HEK293 (cell line): ENCODE data around the gene TEAD4.
A peak's percentile ranks its signal among the peaks of the same experiment; 100 is the strongest.

Source experiments
- CTCF ChIA-PET: fragments of 350-600 bp; formaldehyde crosslinking; extraction: SDS; loops from one replicate; lab custom pipeline; 2021; ENCODE audit warnings: antibody characterized with exemption; lab: Yijun Ruan, JAX
- POLR2A ChIA-PET: fragments of 300-600 bp; formaldehyde crosslinking; extraction: SDS; loops from one replicate; lab custom pipeline; 2020; ENCODE audit warnings: antibody characterized with exemption, inconsistent platforms; lab: Yijun Ruan, JAX
- H3K27ac ChIP-seq: fragments of 200-500 bp; sonication (Bioruptor generic); 2 replicates; pipeline ENCODE4 v1.5.1; 2014; ENCODE audit warnings: low read depth, low read length, control low read depth, inconsistent platforms; ENCODE audit errors: extremely low read depth
- H3K36me3 ChIP-seq, 2 experiments: fragments of 200-500 bp in 1 of 2; sonication (Bioruptor generic) in 1 of 2; 1 replicate in 1 of 2; 2 replicates in 1 of 2; pipeline ENCODE4 v1.5.1; 2014 to 2017; ENCODE audit warnings: inconsistent platforms in 2 of 2, low read length in 2 of 2; ENCODE audit not compliant: control insufficient read depth in 2 of 2, insufficient read depth in 1 of 2
- H3K4me1 ChIP-seq: fragments of 200-500 bp; sonication (Bioruptor generic); 2 replicates; pipeline ENCODE4 v1.5.1; 2014; ENCODE audit warnings: mild to moderate bottlenecking, low read length, inconsistent platforms; ENCODE audit not compliant: control insufficient read depth, insufficient read depth
- H3K4me3 ChIP-seq: 2 replicates; pipeline ENCODE4 v1.5.1; 2011; ENCODE audit warnings: low read depth, mild to moderate bottlenecking, control low read depth, low read length, moderate library complexity
- H3K9me3 ChIP-seq: fragments of 200-500 bp; sonication (Bioruptor generic); 2 replicates; pipeline ENCODE4 v1.5.1; 2014; ENCODE audit warnings: low read depth, low read length, inconsistent platforms; ENCODE audit not compliant: control insufficient read depth, insufficient read depth
- BCL11A ChIP-seq: fragments of 450-650 bp; formaldehyde crosslinking; IDR thresholded peaks from 2 replicates; pipeline ENCODE4 v1.5.1; 2016; ENCODE audit warnings: low read depth, missing biosample characterization, missing genetic modification characterization
- GLIS2 ChIP-seq: fragments of 450-650 bp; formaldehyde crosslinking; IDR thresholded peaks from 2 replicates; pipeline ENCODE4 v1.5.1; 2016; ENCODE audit warnings: missing biosample characterization, missing genetic modification characterization
- INSM2 ChIP-seq: fragments of 450-650 bp; formaldehyde crosslinking; IDR thresholded peaks from 2 replicates; pipeline ENCODE4 v1.5.1; 2016; ENCODE audit warnings: missing biosample characterization, missing genetic modification characterization
- PATZ1 ChIP-seq: fragments of 450-650 bp; formaldehyde crosslinking; IDR thresholded peaks from 2 replicates; pipeline ENCODE4 v1.5.1; 2016; ENCODE audit warnings: missing biosample characterization, missing genetic modification characterization
- SCRT2 ChIP-seq: fragments of 450-650 bp; formaldehyde crosslinking; IDR thresholded peaks from 2 replicates; pipeline ENCODE4 v1.5.1; 2016; ENCODE audit warnings: missing biosample characterization, missing genetic modification characterization
- ZBTB1 ChIP-seq: fragments of 450-650 bp; formaldehyde crosslinking; IDR thresholded peaks from 2 replicates; pipeline ENCODE4 v1.5.1; 2016; ENCODE audit warnings: missing biosample characterization, missing genetic modification characterization
- ZBTB21 ChIP-seq: fragments of 450-650 bp; formaldehyde crosslinking; IDR thresholded peaks from 2 replicates; pipeline ENCODE4 v1.5.1; 2017; ENCODE audit warnings: missing biosample characterization, missing genetic modification characterization
- ZBTB7A ChIP-seq: fragments of 450-650 bp; formaldehyde crosslinking; IDR thresholded peaks from 2 replicates; pipeline ENCODE4 v1.5.1; 2016; ENCODE audit warnings: low read depth, missing biosample characterization, missing genetic modification characterization
- ZBTB8A ChIP-seq: fragments of 450-650 bp; formaldehyde crosslinking; IDR thresholded peaks from 2 replicates; pipeline ENCODE4 v1.5.1; 2016; ENCODE audit warnings: missing biosample characterization, missing genetic modification characterization
- ZNF112 ChIP-seq: fragments of 450-650 bp; formaldehyde crosslinking; IDR thresholded peaks from 2 replicates; pipeline ENCODE4 v1.5.0; 2017; ENCODE audit warnings: missing biosample characterization, missing genetic modification characterization
- ZNF132 ChIP-seq: fragments of 450-650 bp; formaldehyde crosslinking; IDR thresholded peaks from 2 replicates; pipeline ENCODE4 v1.5.1; 2017; ENCODE audit warnings: missing biosample characterization, missing genetic modification characterization, borderline replicate concordance
- ZNF341 ChIP-seq: fragments of 450-650 bp; formaldehyde crosslinking; IDR thresholded peaks from 2 replicates; pipeline ENCODE4; 2016; ENCODE audit warnings: low read depth, missing biosample characterization, missing genetic modification characterization
- ZNF433 ChIP-seq: fragments of 450-650 bp; formaldehyde crosslinking; IDR thresholded peaks from 2 replicates; pipeline ENCODE4 v1.5.1; 2016; ENCODE audit warnings: missing biosample characterization, missing genetic modification characterization, low read depth
- ZNF501 ChIP-seq: fragments of 450-650 bp; formaldehyde crosslinking; IDR thresholded peaks from 2 replicates; pipeline ENCODE4 v1.5.1; 2016; ENCODE audit warnings: missing biosample characterization, missing genetic modification characterization
- ZNF510 ChIP-seq: fragments of 450-650 bp; formaldehyde crosslinking; IDR thresholded peaks from 2 replicates; pipeline ENCODE4 v1.5.1; 2018; ENCODE audit warnings: mild to moderate bottlenecking, missing genetic modification characterization, missing biosample characterization; ENCODE audit not compliant: insufficient replicate concordance
- ZNF548 ChIP-seq: fragments of 450-650 bp; formaldehyde crosslinking; IDR thresholded peaks from 2 replicates; pipeline ENCODE4 v1.5.1; 2016; ENCODE audit warnings: missing biosample characterization, missing genetic modification characterization
- ZNF558 ChIP-seq: fragments of 450-650 bp; formaldehyde crosslinking; IDR thresholded peaks from 2 replicates; pipeline ENCODE4 v1.5.1; 2016; ENCODE audit warnings: missing biosample characterization, missing genetic modification characterization
- ZNF626 ChIP-seq: fragments of 450-650 bp; sonication (Bioruptor Pico); formaldehyde crosslinking; IDR thresholded peaks from 2 replicates; pipeline ENCODE4 v1.5.1; 2018; ENCODE audit warnings: missing biosample characterization, missing genetic modification characterization, inconsistent platforms
- ZNF677 ChIP-seq: fragments of 450-650 bp; IDR thresholded peaks from 2 replicates; pipeline ENCODE4 v1.5.0; 2018; ENCODE audit warnings: missing biosample characterization, mild to moderate bottlenecking, missing genetic modification characterization, moderate library complexity
- ZNF701 ChIP-seq: fragments of 450-650 bp; formaldehyde crosslinking; IDR thresholded peaks from 2 replicates; pipeline ENCODE4 v1.5.1; 2016; ENCODE audit warnings: missing biosample characterization, missing genetic modification characterization
- ZXDB ChIP-seq: fragments of 450-650 bp; formaldehyde crosslinking; IDR thresholded peaks from 2 replicates; pipeline ENCODE4 v1.5.1; 2016; ENCODE audit warnings: missing biosample characterization, missing genetic modification characterization
- TF ChIP-seq, protein P1 (sequence below): fragments of 450-650 bp; formaldehyde crosslinking; IDR thresholded peaks from 2 replicates; pipeline ENCODE4 v1.5.1; 2016; ENCODE audit warnings: missing biosample characterization, missing genetic modification characterization
- TF ChIP-seq, protein P2 (sequence below): fragments of 450-650 bp; formaldehyde crosslinking; IDR thresholded peaks from 2 replicates; pipeline ENCODE4 v1.5.1; 2016; ENCODE audit warnings: missing biosample characterization, missing genetic modification characterization
- TF ChIP-seq, protein P3 (sequence below): fragments of 450-650 bp; formaldehyde crosslinking; IDR thresholded peaks from 2 replicates; pipeline ENCODE4 v1.5.1; 2017; ENCODE audit warnings: missing biosample characterization, missing genetic modification characterization

TEAD4 gene

DNA sequence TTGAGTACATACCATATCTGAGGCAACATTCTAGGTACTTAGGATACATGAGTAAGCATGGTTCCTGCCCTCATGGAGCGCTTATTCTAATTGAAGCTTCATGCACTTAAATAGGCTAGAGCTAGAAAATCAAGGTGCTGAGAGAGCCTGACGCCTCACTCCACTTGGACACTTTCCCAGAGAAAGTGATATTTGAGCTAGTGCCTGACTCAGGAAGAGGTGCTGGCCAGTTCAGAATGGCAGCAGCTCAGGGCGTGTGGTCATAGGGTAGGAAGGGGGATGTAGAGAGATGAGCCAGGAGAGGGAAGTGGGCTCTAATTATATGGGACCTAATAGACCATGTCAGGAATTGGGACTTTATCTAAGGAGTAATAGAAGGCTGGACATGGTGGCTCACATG lies 35.2 kb upstream of the TEAD4 start (continued):
- TF ChIP-seq ZXDB (tag by site-specific recombination) = no peak
- no peak for TF ChIP-seq ZBTB7A (tag by site-specific recombination)
- TF ChIP-seq, protein P1, sequence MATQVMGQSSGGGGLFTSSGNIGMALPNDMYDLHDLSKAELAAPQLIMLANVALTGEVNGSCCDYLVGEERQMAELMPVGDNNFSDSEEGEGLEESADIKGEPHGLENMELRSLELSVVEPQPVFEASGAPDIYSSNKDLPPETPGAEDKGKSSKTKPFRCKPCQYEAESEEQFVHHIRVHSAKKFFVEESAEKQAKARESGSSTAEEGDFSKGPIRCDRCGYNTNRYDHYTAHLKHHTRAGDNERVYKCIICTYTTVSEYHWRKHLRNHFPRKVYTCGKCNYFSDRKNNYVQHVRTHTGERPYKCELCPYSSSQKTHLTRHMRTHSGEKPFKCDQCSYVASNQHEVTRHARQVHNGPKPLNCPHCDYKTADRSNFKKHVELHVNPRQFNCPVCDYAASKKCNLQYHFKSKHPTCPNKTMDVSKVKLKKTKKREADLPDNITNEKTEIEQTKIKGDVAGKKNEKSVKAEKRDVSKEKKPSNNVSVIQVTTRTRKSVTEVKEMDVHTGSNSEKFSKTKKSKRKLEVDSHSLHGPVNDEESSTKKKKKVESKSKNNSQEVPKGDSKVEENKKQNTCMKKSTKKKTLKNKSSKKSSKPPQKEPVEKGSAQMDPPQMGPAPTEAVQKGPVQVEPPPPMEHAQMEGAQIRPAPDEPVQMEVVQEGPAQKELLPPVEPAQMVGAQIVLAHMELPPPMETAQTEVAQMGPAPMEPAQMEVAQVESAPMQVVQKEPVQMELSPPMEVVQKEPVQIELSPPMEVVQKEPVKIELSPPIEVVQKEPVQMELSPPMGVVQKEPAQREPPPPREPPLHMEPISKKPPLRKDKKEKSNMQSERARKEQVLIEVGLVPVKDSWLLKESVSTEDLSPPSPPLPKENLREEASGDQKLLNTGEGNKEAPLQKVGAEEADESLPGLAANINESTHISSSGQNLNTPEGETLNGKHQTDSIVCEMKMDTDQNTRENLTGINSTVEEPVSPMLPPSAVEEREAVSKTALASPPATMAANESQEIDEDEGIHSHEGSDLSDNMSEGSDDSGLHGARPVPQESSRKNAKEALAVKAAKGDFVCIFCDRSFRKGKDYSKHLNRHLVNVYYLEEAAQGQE (tag by site-specific recombination) = no peak
- no peak for TF ChIP-seq ZBTB21 (tag by site-specific recombination)
- TF ChIP-seq, all 188 proteins: peak for 0

DNA sequence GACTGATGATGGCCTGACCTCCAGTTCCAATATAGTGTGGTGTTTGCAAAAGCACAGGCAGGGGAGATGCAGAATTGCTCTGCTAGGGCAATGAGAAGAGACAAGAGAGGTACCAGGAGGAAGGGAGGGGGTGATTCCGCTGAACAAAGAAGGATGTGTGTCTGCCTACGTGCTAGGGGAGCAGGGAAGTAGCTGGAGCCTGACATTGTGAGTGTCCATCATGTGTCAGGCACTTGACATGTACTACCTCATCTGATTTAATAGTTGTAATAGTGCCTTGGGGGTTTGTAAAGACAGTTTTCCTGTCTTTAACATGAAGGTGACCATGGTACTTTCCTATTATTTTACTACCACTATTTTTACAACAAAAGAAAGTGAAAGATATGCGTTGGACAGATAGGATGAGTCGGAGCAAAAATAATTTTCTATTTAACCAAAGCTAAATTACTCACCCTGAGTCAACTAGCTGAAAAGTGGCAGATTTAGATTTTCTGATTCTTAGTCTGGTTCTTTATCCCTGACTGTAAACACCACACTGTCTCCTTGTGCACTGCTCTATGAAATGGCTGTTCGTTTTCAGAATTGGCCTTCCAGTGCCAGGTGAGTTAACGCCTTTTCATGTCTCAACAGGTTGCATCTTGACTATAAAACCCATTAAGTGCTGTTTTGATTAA lies 33.7 kb upstream of the TEAD4 start:
- no peak for TF ChIP-seq ZNF433 (tag by site-specific recombination)
- no peak for TF ChIP-seq ZNF510
- TF ChIP-seq ZNF626 = no peak
- TF ChIP-seq SCRT2 (tag by site-specific recombination) = 0 out of 2 replicates have a peak, but pooled peaks have one; percentile 17
- TF ChIP-seq ZNF132 (tag by site-specific recombination) = no peak
- TF ChIP-seq, protein P2, sequence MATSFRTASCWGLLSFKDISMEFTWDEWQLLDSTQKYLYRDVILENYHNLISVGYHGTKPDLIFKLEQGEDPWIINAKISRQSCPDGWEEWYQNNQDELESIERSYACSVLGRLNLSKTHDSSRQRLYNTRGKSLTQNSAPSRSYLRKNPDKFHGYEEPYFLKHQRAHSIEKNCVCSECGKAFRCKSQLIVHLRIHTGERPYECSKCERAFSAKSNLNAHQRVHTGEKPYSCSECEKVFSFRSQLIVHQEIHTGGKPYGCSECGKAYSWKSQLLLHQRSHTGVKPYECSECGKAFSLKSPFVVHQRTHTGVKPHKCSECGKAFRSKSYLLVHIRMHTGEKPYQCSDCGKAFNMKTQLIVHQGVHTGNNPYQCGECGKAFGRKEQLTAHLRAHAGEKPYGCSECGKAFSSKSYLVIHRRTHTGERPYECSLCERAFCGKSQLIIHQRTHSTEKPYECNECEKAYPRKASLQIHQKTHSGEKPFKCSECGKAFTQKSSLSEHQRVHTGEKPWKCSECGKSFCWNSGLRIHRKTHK (tag by site-specific recombination) = no peak
- no peak for TF ChIP-seq ZBTB8A (tag by site-specific recombination)
- no peak overlapping the region for H3K4me3 ChIP-seq
- POLR2A ChIA-PET = interaction anchor here (0.9 kb wide), 1 partner anchor 8 kb away, joined by 3 read pairs; no protein-coding TSS in a partner anchor

GRCh38 chr12:2930865-2931264 lies 28.3 kb upstream of the TEAD4 start:
- H3K27ac ChIP-seq = no peak overlapping the region
- CTCF ChIA-PET = interaction anchor here (0.9 kb wide), 1 partner anchor 77 kb away, joined by 3 read pairs; no protein-coding TSS in a partner anchor

More for the DNA sequence above, 33.7 kb upstream of the TEAD4 start:
- H3K9me3 ChIP-seq = no peaks in the 10 kb centered on the region
- no peak overlapping the region for H3K27ac ChIP-seq
- no peaks in the 10 kb centered on the region for H3K4me1 ChIP-seq
- peaks cover 41 to 66% of the 10 kb centered on the region in 2 experiments; a peak in 2 of 3 replicates for H3K36me3 ChIP-seq
- CTCF ChIA-PET = no interaction called here

More at GRCh38 chr12:2930865-2931264, 28.3 kb upstream of the TEAD4 start:
- no peak for TF ChIP-seq ZNF677 (tag by site-specific recombination)
- TF ChIP-seq ZBTB1 (tag by site-specific recombination) = no peak
- no peak for TF ChIP-seq BCL11A (tag by site-specific recombination)
- TF ChIP-seq ZNF112 (tag by site-specific recombination) = no peak
- no peak for TF ChIP-seq ZBTB7A (tag by site-specific recombination)
- no peak for TF ChIP-seq GLIS2 (tag by site-specific recombination)
- no peak for TF ChIP-seq INSM2 (tag by site-specific recombination)
- no peak for TF ChIP-seq ZNF501 (tag by site-specific recombination)
- no peak for TF ChIP-seq ZNF701 (tag by site-specific recombination)
- no peak for TF ChIP-seq ZNF626
- TF ChIP-seq, protein P3, sequence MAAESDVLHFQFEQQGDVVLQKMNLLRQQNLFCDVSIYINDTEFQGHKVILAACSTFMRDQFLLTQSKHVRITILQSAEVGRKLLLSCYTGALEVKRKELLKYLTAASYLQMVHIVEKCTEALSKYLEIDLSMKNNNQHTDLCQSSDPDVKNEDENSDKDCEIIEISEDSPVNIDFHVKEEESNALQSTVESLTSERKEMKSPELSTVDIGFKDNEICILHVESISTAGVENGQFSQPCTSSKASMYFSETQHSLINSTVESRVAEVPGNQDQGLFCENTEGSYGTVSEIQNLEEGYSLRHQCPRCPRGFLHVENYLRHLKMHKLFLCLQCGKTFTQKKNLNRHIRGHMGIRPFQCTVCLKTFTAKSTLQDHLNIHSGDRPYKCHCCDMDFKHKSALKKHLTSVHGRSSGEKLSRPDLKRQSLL (tag by site-specific recombination) = no peak
- TF ChIP-seq ZNF548 (tag by site-specific recombination) = no peak
- TF ChIP-seq PATZ1 (tag by site-specific recombination) = no peak
- no peak for TF ChIP-seq ZNF558 (tag by site-specific recombination)
- TF ChIP-seq ZNF341 (tag by site-specific recombination) = no peak
- TF ChIP-seq, all 188 proteins: peak for 0
- Histone ChIP-seq H3K4me3 (no peak overlapping the region), H3K9me3 (no peaks in the 10 kb centered on the region), H3K4me1 (no peaks in the 10 kb centered on the region), H3K36me3 (peaks cover 55 to 68% of the 10 kb centered on the region in 2 experiments)
- POLR2A ChIA-PET = no interaction called here
